ENCODE results near the gene GALNT14.

- TF ChIP-seq POLR2A (IDR thresholded peaks at IDR 0.05) (no peak), CTCF (IDR thresholded peaks at IDR 0.05) (no peak)
Measured at GRCh38 chr2:31101701-31102100, 36.5 kb downstream of the GALNT14 start.
